GM18517 (cell line): ENCODE measurements around the gene LBH.

Experiments used
- ATAC-seq: cut with Tn5 transposase; IDR thresholded peaks from one replicate; pipeline ENCODE4 v1.9.1; 2021; ENCODE audit warnings: mild to moderate bottlenecking, moderate library complexity; ENCODE audit not compliant: unreplicated experiment

LBH gene

GRCh38 chr2:30234180-30234971 is 3.0 kb downstream of the LBH start:
- no peak for ATAC-seq

- no peak for ATAC-seq
Observed at GRCh38 chr2:30235008-30235655, 3.8 kb downstream of the LBH start.

GRCh38 chr2:30235859-30236535 is 4.7 kb downstream of the LBH start:
- no peak for ATAC-seq

GRCh38 chr2:30236591-30237238 is 5.4 kb downstream of the LBH start:
- no peak for ATAC-seq

- ATAC-seq: no peak
Observed at GRCh38 chr2:30237239-30237965, 6.1 kb downstream of the LBH start.

GRCh38 chr2:30237966-30238800 is 6.8 kb downstream of the LBH start:
- ATAC-seq: no peak

GRCh38 chr2:30239308-30239985 is 8.1 kb downstream of the LBH start:
- ATAC-seq: no peak

GRCh38 chr2:30239986-30240752 is 8.8 kb downstream of the LBH start:
- ATAC-seq: no peak

- ATAC-seq: no peak
Observed at GRCh38 chr2:30243231-30243630, 11.9 kb downstream of the LBH start.

- no peak for ATAC-seq
Observed at GRCh38 chr2:30245364-30245763, 14.0 kb downstream of the LBH start.

- no peak for ATAC-seq
Observed at GRCh38 chr2:30248791-30249190, 17.5 kb downstream of the LBH start.

- ATAC-seq: no peak
Observed at GRCh38 chr2:30249354-30249753, 18.0 kb downstream of the LBH start.

- no peak for ATAC-seq
Observed at GRCh38 chr2:30250421-30250820, 19.1 kb downstream of the LBH start.

- no peak for ATAC-seq
Observed at GRCh38 chr2:30252723-30253701, 21.7 kb downstream of the LBH start.

- no peak for ATAC-seq
Observed at GRCh38 chr2:30253873-30254684, 22.7 kb downstream of the LBH start.

- ATAC-seq: no peak
Observed at GRCh38 chr2:30254685-30255001, 23.3 kb downstream of the LBH start.

GRCh38 chr2:30255026-30255425 is 23.7 kb downstream of the LBH start:
- ATAC-seq: no peak
